ENCODE measurements around the gene GSTK1. TPM values are rescaled to one million over a fixed set of nuclear protein-coding genes. Genes with fewer than 3 reads are reported as not detected.

GSTK1 gene
- total and polyA plus RNA-seq, 9 of the 15 experiments (the other 6 are each of a cell fraction or from before 2014, with no cell fraction given): 155 to 441 (median 233) TPM

- 13% methylated on average over 1 of the region's 1 CpG for WGBS (ENCODE audit: insufficient coverage, low coverage, missing lambda C conversion rate)
- peak overlapping the region; percentile 22; the same call in 1 of the 2 replicates for H3K4me2 ChIP-seq (ENCODE audit: insufficient read depth, low read length)
- ATAC-seq (no peak), FAIRE-seq (peak; percentile 37), DNase-seq (ENCODE audit: extremely low read depth in 1 of 4, low spot score in 3 of 4) (peak in 2 of 4 experiments; percentile 38 to 50)
- peaks cover 29% of the 10 kb centered on the region for H3K79me2 ChIP-seq (ENCODE audit: control insufficient read depth, insufficient read depth, low read length)
- H3K27me3 ChIP-seq (ENCODE audit: control insufficient read depth in 2 of 2, insufficient read depth in 2 of 2, low read length in 2 of 2): no peaks in the 10 kb centered on the region
- peaks cover 24 to 44% of the 10 kb centered on the region in 2 experiments for H3K4me1 ChIP-seq (replicated peaks in 1 of 2; ENCODE audit: control insufficient read depth in 2 of 2, insufficient read depth in 2 of 2, low read length in 2 of 2)
- peak overlapping the region; percentile 44 for H2AFZ ChIP-seq (ENCODE audit: low read depth, low read length)
- H3K9me1 ChIP-seq (ENCODE audit: control insufficient read depth, insufficient read depth, low read length): peaks cover 9% of the 10 kb centered on the region
- peaks cover 25% of the 10 kb centered on the region for H3K36me3 ChIP-seq (ENCODE audit: control insufficient read depth, insufficient read depth, low read length)
- POLR2A ChIA-PET: interaction anchor here (0.8 kb wide), 1 partner anchor 28 kb away, joined by 3 read pairs; no protein-coding TSS in a partner anchor
- intact Hi-C loops (cut with micrococcal nuclease): no loop called here
- BruUV-seq (replicated peaks): no TSS peak
- H3K4me3 ChIP-seq: no peak overlapping the region
- no peak overlapping the region for H3K9ac ChIP-seq (ENCODE audit: insufficient read depth in 1 of 2, low read depth in 2 of 2, low read length in 2 of 2)
- H3K27ac ChIP-seq (ENCODE audit: extremely low read depth, low read depth, low read length): no peak overlapping the region
- no peaks in the 10 kb centered on the region for H3K9me3 ChIP-seq (replicated peaks; ENCODE audit: control insufficient read depth, insufficient read depth, low read depth, low read length)
- CTCF ChIA-PET (ENCODE audit: low intra/inter-chr PET ratio): no interaction called here
- in situ Hi-C loops (cut with MboI): no loop called here
- no peaks in the 10 kb centered on the region for H4K20me1 ChIP-seq (replicated peaks; ENCODE audit: control insufficient read depth, insufficient read depth, low read length)
- TF ChIP-seq RERE (CRISPR knock-in tag; IDR thresholded peaks at IDR 0.05; ENCODE audit: borderline replicate concordance): no peak
- TF ChIP-seq CBX3 (IDR thresholded peaks at IDR 0.05; ENCODE audit: borderline replicate concordance in 1 of 2, low read length in 2 of 2): 0 out of 3 replicates have a peak, but pooled peaks of 1 of the 2 experiments have one; percentile 30
- TF ChIP-seq CEBPB (tag; IDR thresholded peaks at IDR 0.05): peak; percentile 23; the same call in 1 of the 2 replicates
- TF ChIP-seq TCF3 (CRISPR knock-in tag; IDR thresholded peaks at IDR 0.05): peak; percentile 29; the same call in 1 of the 2 replicates
- TF ChIP-seq RHOXF2B (CRISPR knock-in tag; conservative IDR thresholded peaks at IDR 0.05): no peak
- TF ChIP-seq SLC30A9 (CRISPR knock-in tag; IDR thresholded peaks at IDR 0.05): no peak
- TF ChIP-seq TSC22D4 (tag; IDR thresholded peaks at IDR 0.05): no peak
- peak; percentile 51 for TF ChIP-seq CBFA2T3 (IDR thresholded peaks at IDR 0.05)
- no peak for TF ChIP-seq PHTF2 (CRISPR knock-in tag; IDR thresholded peaks at IDR 0.05)
- TF ChIP-seq HNRNPUL1 (IDR thresholded peaks at IDR 0.05; ENCODE audit: low read length): no peak
- no peak for TF ChIP-seq ATF4 (CRISPR knock-in tag; IDR thresholded peaks at IDR 0.05)
- TF ChIP-seq KDM1A (IDR thresholded peaks at IDR 0.05): peak; percentile 63 to 64; a peak in 3 of 4 replicates
- no peak for TF ChIP-seq MLLT1 (IDR thresholded peaks at IDR 0.05)
- peak in 1 of 2 experiments; percentile 32; a peak in 1 of 4 replicates for TF ChIP-seq TRIM24 (IDR thresholded peaks at IDR 0.05)
- TF ChIP-seq TAL1 (IDR thresholded peaks at IDR 0.05): peak; percentile 33; the same call in 1 of the 2 replicates
- TF ChIP-seq ZNF79 (CRISPR knock-in tag; IDR thresholded peaks at IDR 0.05; ENCODE audit: low read depth): no peak
- TF ChIP-seq CTBP1 (IDR thresholded peaks at IDR 0.05; ENCODE audit: borderline replicate concordance): no peak
- no peak for TF ChIP-seq XRCC5 (IDR thresholded peaks at IDR 0.05; ENCODE audit: low read depth, low read length)
Measured at GRCh38 chr7:143261901-143262300, 1.3 kb upstream of the GSTK1 start.

Measured in K562 (cell line).